Endodermal cell (in vitro differentiated cells): ENCODE results near the gene CEP104. TPM values are rescaled to one million over a fixed set of nuclear protein-coding genes. Genes with fewer than 3 reads are reported as not detected.

Source experiments
- DNase-seq: peaks from one replicate; pipeline ENCODE4 v3.0.0-alpha.2; 2017
- H3K27ac ChIP-seq: 2 replicates; pipeline ENCODE4 v1.5.1; 2013; ENCODE audit warnings: mild to moderate bottlenecking, low read depth, low read length, moderate library complexity
- H3K27me3 ChIP-seq: 2 replicates; pipeline ENCODE4 v1.6.1; 2013; ENCODE audit warnings: mild to moderate bottlenecking, low read length, moderate library complexity; ENCODE audit not compliant: insufficient read depth, control insufficient read depth, poor library complexity, severe bottlenecking
- H3K36me3 ChIP-seq: 2 replicates; pipeline ENCODE4 v1.7.0; 2013; ENCODE audit warnings: mild to moderate bottlenecking, low read length, moderate library complexity; ENCODE audit not compliant: control insufficient read depth, insufficient read depth
- H3K4me1 ChIP-seq: one replicate; pipeline ENCODE4 v1.7.0; 2013; ENCODE audit warnings: low read length; ENCODE audit not compliant: control insufficient read depth, insufficient read depth
- H3K4me3 ChIP-seq: 2 replicates; pipeline ENCODE4 v1.5.1; 2013; ENCODE audit warnings: mild to moderate bottlenecking, low read length, moderate library complexity
- H3K9ac ChIP-seq: 2 replicates; pipeline ENCODE4 v1.6.1; 2013; ENCODE audit warnings: mild to moderate bottlenecking, low read length, moderate library complexity; ENCODE audit not compliant: poor library complexity, severe bottlenecking; ENCODE audit errors: extremely low read depth
- H3K9me3 ChIP-seq: 2 replicates; pipeline ENCODE4 v1.6.1; 2013; ENCODE audit warnings: mild to moderate bottlenecking, low read length, moderate library complexity; ENCODE audit not compliant: control insufficient read depth
- H3K27ac Mint-ChIP-seq: 2 replicates; pipeline ENCODE4 v1.8.0; 2020; ENCODE audit warnings: mixed read lengths
- H3K27me3 Mint-ChIP-seq: 2 replicates; pipeline ENCODE4 v1.8.0; 2021; ENCODE audit warnings: mild to moderate bottlenecking, mixed read lengths; ENCODE audit not compliant: insufficient read depth
- H3K36me3 Mint-ChIP-seq: 2 replicates; pipeline ENCODE4 v1.8.0; 2020; ENCODE audit warnings: low read depth, mixed read lengths
- H3K4me1 Mint-ChIP-seq: 2 replicates; pipeline ENCODE4 v1.8.0; 2020; ENCODE audit warnings: mixed read lengths
- H3K4me3 Mint-ChIP-seq: 2 replicates; pipeline ENCODE4 v1.8.0; 2020; ENCODE audit warnings: mild to moderate bottlenecking, moderate library complexity, mixed read lengths
- H3K9me3 Mint-ChIP-seq: 2 replicates; pipeline ENCODE4 v1.8.0; 2020; ENCODE audit warnings: mild to moderate bottlenecking, mixed read lengths
- WGBS, 2 experiments: methylation state at CpG; one replicate each; pipeline versions ENCODE4 v1.1.5 to v1.1.7; 2013; ENCODE audit warnings: missing lambda C conversion rate in 2 of 2, mixed read lengths in 1 of 2; ENCODE audit not compliant: insufficient coverage in 1 of 2, insufficient read length in 1 of 2; 5-methylcytosine and 5-hydroxymethylcytosine counted together
- total RNA-seq, 2 donors: library from RNA; stranded (reverse); fragmentation: NEBNext Ultra II Directional in 1 of 2; extraction: Animal tissue kit (Norgen Biotek cat#: 25700) in 1 of 2; gene quantifications; 2 replicates in 1 of 2; 3 replicates in 1 of 2; pipeline ENCODE4 v1.2.1, GENCODE V29; 2021
- TF ChIP-seq, protein P1 (sequence below): fragments of 200-600 bp; sonication (generic); conservative IDR thresholded peaks from 2 replicates; pipeline ENCODE4 v1.5.0; 2021; ENCODE audit warnings: antibody characterized with exemption, mild to moderate bottlenecking

The CEP104 gene
- total RNA-seq, 2 donors from 2014 or later, result 34.2 to 47.5 TPM

DNA sequence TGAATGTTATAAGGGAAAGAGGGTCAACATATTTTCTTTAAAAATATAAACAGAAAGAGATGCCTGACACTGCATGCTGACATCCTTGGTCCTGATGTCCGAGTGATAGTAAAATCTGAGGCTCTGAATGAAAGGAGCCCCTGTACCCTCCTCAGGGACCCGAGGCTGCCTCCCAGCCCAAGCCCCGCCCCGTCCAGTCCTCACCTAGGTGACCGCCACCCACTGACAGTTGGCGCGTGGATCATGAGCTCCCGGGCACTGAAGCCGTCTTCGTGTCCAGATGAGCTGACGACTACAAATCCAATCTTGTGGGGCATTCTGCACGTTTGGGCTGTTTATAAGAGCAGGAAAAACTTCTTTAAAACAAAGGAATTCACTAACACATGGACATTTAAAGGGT lies 4.9 kb downstream of the CEP104 start:
- no peak overlapping the region for H3K9ac ChIP-seq
- TF ChIP-seq, protein P1, sequence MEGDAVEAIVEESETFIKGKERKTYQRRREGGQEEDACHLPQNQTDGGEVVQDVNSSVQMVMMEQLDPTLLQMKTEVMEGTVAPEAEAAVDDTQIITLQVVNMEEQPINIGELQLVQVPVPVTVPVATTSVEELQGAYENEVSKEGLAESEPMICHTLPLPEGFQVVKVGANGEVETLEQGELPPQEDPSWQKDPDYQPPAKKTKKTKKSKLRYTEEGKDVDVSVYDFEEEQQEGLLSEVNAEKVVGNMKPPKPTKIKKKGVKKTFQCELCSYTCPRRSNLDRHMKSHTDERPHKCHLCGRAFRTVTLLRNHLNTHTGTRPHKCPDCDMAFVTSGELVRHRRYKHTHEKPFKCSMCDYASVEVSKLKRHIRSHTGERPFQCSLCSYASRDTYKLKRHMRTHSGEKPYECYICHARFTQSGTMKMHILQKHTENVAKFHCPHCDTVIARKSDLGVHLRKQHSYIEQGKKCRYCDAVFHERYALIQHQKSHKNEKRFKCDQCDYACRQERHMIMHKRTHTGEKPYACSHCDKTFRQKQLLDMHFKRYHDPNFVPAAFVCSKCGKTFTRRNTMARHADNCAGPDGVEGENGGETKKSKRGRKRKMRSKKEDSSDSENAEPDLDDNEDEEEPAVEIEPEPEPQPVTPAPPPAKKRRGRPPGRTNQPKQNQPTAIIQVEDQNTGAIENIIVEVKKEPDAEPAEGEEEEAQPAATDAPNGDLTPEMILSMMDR, result no peak
- Mint-ChIP-seq H3K4me1 (no peaks in the 10 kb centered on the region), H3K4me3 (no peak overlapping the region), H3K27ac (no peak overlapping the region), H3K36me3 (peaks cover 26% of the 10 kb centered on the region), H3K9me3 (no peaks in the 10 kb centered on the region), H3K27me3 (no peaks in the 10 kb centered on the region)
- H3K27ac ChIP-seq, result no peak overlapping the region
- no peak for DNase-seq
- H3K4me1 ChIP-seq, result no peaks in the 10 kb centered on the region
- H3K36me3 ChIP-seq, result peaks cover 27% of the 10 kb centered on the region
- H3K27me3 ChIP-seq, result no peaks in the 10 kb centered on the region
- H3K4me3 ChIP-seq, result no peak overlapping the region
- no peaks in the 10 kb centered on the region for H3K9me3 ChIP-seq
- 91 to 93% methylated on average over 11 to 12 of the region's 12 CpGs for WGBS, 2 experiments

DNA sequence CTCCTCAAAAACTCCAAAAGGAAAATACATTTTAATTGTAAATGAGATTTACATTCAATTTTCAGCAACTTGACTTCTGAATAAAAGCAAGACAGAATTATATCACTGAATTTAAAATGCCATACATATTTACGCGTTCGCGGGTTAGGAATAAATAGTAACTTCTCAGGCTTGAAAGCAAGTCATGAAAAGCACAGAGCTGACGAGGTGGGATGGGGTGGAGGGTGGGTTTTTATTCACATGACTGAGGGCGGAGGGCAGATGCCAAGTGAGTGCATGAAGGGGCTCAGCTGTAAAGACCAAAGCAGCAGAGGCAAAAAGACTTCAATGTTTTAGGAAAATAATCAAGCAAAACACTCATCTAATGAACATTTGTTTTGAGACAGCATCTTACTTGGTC lies 5.7 kb downstream of the CEP104 start:
- Histone ChIP-seq H3K9me3 (no peaks in the 10 kb centered on the region), H3K4me1 (no peaks in the 10 kb centered on the region), H3K36me3 (peaks cover 33% of the 10 kb centered on the region), H3K4me3 (no peak overlapping the region), H3K27me3 (no peaks in the 10 kb centered on the region), H3K27ac (no peak overlapping the region), H3K9ac (no peak overlapping the region)
- WGBS, 2 experiments, result 96 to 100% methylated on average over 1 to 6 of the region's 6 CpGs
- TF ChIP-seq, protein P1, result no peak
- no peak overlapping the region for H3K4me3 Mint-ChIP-seq
- no peaks in the 10 kb centered on the region for H3K9me3 Mint-ChIP-seq
- H3K27ac Mint-ChIP-seq, result no peak overlapping the region
- no peak for DNase-seq
- peaks cover 30% of the 10 kb centered on the region for H3K36me3 Mint-ChIP-seq
- peaks cover 4% of the 10 kb centered on the region for H3K4me1 Mint-ChIP-seq
- no peaks in the 10 kb centered on the region for H3K27me3 Mint-ChIP-seq

DNA sequence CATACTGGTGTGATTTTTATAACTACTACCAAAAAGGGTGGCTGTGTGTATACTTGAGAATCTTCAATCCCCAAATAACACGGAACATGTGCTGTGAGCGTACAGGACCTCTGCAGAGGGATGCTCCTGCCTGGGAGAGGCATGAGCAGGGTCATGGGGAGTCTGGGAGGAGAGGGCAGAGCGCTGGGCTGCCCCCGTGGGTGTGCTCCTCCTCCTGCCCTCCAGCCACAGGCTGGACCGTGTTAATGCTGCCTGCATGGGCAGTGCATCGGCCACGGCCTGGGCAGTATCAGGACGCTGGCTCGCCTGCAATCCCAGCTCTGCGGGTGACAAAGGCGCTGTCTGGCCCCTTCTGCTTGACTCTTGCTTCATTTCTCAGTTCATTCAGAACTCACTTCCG lies 6.2 kb downstream of the CEP104 start:
- no peak for DNase-seq
- H3K27ac ChIP-seq, result no peak overlapping the region
- no peaks in the 10 kb centered on the region for H3K4me1 ChIP-seq
- H3K4me3 ChIP-seq, result no peak overlapping the region
- Mint-ChIP-seq H3K4me1 (peaks cover 4% of the 10 kb centered on the region), H3K27ac (no peak overlapping the region), H3K27me3 (no peaks in the 10 kb centered on the region), H3K4me3 (no peak overlapping the region), H3K9me3 (no peaks in the 10 kb centered on the region), H3K36me3 (peaks cover 30% of the 10 kb centered on the region)
- WGBS, 2 experiments, result 83 to 100% methylated on average over 1 to 12 of the region's 12 CpGs
- no peaks in the 10 kb centered on the region for H3K27me3 ChIP-seq
- H3K36me3 ChIP-seq, result peaks cover 33% of the 10 kb centered on the region
- TF ChIP-seq, protein P1, result no peak
- no peak overlapping the region for H3K9ac ChIP-seq
- H3K9me3 ChIP-seq, result no peaks in the 10 kb centered on the region
